Measurements from ENCODE around the gene DUOX1. TPM values are rescaled to one million over a fixed set of nuclear protein-coding genes. Genes with fewer than 3 reads are reported as not detected.

Gene DUOX1
- total RNA-seq, 6 experiments from 2014 or later = 0.06 to 1.4 (median 0.19) TPM; not detected in 3

GRCh38 chr15:45180648-45181436, 51.0 kb downstream of the DUOX1 start:
- intact Hi-C loops (cut with DNase I) = no loop called here
- H3K4me1 ChIP-seq = peaks cover 0 to 26% (median 0%) of the 10 kb centered on the region in 4 donors
- H3K27ac ChIP-seq = no peak overlapping the region
- 94% methylated on average over 2 of the region's 8 CpGs for WGBS (ENCODE audit: insufficient coverage, low coverage, low lambda C conversion rate, missing lambda C conversion rate)
- H3K9me3 ChIP-seq = no peaks in the 10 kb centered on the region
- H3K27me3 ChIP-seq = no peaks in the 10 kb centered on the region
- TF ChIP-seq CTCF (IDR thresholded peaks at IDR 0.05) = no peak
- no peak for TF ChIP-seq POLR2A (IDR thresholded peaks at IDR 0.05)
- no peak for DNase-seq
- H3K4me3 ChIP-seq = no peak overlapping the region
- ATAC-seq = no peak
- no peaks in the 10 kb centered on the region for H3K36me3 ChIP-seq

DNA sequence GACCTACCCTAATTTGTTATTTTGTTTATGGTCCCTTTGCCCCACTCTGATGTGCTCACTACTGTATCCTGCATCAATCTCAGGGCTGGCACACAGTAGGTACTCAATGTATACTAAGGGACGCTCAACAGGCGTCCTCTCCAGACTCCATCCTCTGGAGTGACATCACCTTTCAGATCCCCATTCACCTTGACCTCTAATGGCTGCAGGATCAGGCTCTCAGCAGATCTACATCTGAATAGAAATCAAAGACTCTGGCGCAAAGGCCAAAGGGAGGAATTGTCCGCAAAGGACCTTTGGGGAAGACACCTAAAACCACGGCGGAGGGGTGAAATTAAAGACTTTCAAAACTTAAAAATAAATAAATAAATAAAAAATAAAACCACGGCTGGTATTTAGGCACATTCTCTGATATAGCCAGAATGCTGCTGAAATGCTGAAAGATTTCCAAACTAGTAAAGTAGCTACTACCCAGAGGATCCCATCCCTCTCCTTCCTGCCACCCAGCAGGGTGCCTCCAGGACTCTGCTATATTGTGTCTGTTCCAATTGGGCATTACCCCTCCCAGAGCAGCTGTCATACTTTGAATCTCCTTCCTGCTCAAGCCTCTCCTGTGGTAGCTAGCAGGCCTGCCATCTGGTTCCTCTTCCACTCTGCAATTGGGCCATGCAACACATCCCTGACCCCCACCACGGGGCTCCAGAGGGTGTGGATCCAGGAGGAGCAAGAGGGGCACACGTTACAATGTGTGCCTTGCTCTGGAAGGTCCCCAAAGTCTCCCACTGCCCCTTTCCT, 51.9 kb downstream of the DUOX1 start:
- DNase-seq (no peak), ATAC-seq (no peak)
- TF ChIP-seq POLR2A (IDR thresholded peaks at IDR 0.05) (no peak), CTCF (IDR thresholded peaks at IDR 0.05) (no peak)
- no peak overlapping the region for H3K4me3 ChIP-seq
- no peaks in the 10 kb centered on the region for H3K9me3 ChIP-seq
- no peaks in the 10 kb centered on the region for H3K27me3 ChIP-seq
- H3K27ac ChIP-seq = no peak overlapping the region
- intact Hi-C loops (cut with DNase I) = no loop called here
- H3K36me3 ChIP-seq = no peaks in the 10 kb centered on the region
- peaks cover 0 to 35% (median 0%) of the 10 kb centered on the region in 4 donors for H3K4me1 ChIP-seq
- 80% methylated on average over 7 of the region's 9 CpGs for WGBS (ENCODE audit: insufficient coverage, low coverage, low lambda C conversion rate, missing lambda C conversion rate)

GRCh38 chr15:45182996-45183395, 53.2 kb downstream of the DUOX1 start:
- H3K27ac ChIP-seq = no peak overlapping the region
- no peak for DNase-seq
- no peaks in the 10 kb centered on the region for H3K27me3 ChIP-seq
- H3K4me1 ChIP-seq = peaks cover 0 to 36% (median 0%) of the 10 kb centered on the region in 4 donors
- intact Hi-C loops (cut with DNase I) = no loop called here
- no peaks in the 10 kb centered on the region for H3K36me3 ChIP-seq
- no peaks in the 10 kb centered on the region for H3K9me3 ChIP-seq
- WGBS (ENCODE audit: insufficient coverage, low coverage, low lambda C conversion rate, missing lambda C conversion rate) = 57% methylated on average over 1 of the region's 1 CpG
- TF ChIP-seq CTCF (IDR thresholded peaks at IDR 0.05) (no peak), POLR2A (IDR thresholded peaks at IDR 0.05) (no peak)
- no peak for ATAC-seq
- no peak overlapping the region for H3K4me3 ChIP-seq

- no peak for DNase-seq
- no CpG with 5 or more reads among the region's 2 CpGs for WGBS (ENCODE audit: insufficient coverage, low coverage, low lambda C conversion rate, missing lambda C conversion rate)
- intact Hi-C loops (cut with DNase I) = no loop called here
These were observed 53.7 kb downstream of the DUOX1 start for GRCh38 chr15:45183511-45183910.

More at GRCh38 chr15:45183511-45183910, 53.7 kb downstream of the DUOX1 start:
- Histone ChIP-seq H3K36me3 (no peaks in the 10 kb centered on the region), H3K4me1 (peaks cover 0 to 41% (median 0%) of the 10 kb centered on the region in 4 donors), H3K27ac (no peak overlapping the region), H3K4me3 (no peak overlapping the region), H3K27me3 (no peaks in the 10 kb centered on the region), H3K9me3 (no peaks in the 10 kb centered on the region)
- no peak for ATAC-seq
- TF ChIP-seq CTCF (IDR thresholded peaks at IDR 0.05) = no peak
- no peak for TF ChIP-seq POLR2A (IDR thresholded peaks at IDR 0.05)
